HT-29 (cell line): ENCODE measurements around the gene CRADD. TPM values are rescaled to one million over a fixed set of nuclear protein-coding genes. Genes with fewer than 3 reads are reported as not detected.
"Not testable (repeated sequence)": the region's sequence is repeated elsewhere in the genome, so short reads cannot be mapped to it uniquely, and the experiment has no call there.

Experiments
- DNase-seq: peaks from one replicate; pipeline ENCODE4 v3.0.0-alpha.2; 2015; ENCODE audit warnings: low spot score
- total RNA-seq: library from RNA; depleted of rRNA; stranded (reverse); fragments of >200 nt; shearing (Covaris generic); gene quantifications from 2 replicates; pipeline ENCODE4 v1.2.3, GENCODE V29; 2014; rRNA removed

The CRADD gene
- 12.0 and 13.9 TPM in 2 replicates for total RNA-seq

DNA sequence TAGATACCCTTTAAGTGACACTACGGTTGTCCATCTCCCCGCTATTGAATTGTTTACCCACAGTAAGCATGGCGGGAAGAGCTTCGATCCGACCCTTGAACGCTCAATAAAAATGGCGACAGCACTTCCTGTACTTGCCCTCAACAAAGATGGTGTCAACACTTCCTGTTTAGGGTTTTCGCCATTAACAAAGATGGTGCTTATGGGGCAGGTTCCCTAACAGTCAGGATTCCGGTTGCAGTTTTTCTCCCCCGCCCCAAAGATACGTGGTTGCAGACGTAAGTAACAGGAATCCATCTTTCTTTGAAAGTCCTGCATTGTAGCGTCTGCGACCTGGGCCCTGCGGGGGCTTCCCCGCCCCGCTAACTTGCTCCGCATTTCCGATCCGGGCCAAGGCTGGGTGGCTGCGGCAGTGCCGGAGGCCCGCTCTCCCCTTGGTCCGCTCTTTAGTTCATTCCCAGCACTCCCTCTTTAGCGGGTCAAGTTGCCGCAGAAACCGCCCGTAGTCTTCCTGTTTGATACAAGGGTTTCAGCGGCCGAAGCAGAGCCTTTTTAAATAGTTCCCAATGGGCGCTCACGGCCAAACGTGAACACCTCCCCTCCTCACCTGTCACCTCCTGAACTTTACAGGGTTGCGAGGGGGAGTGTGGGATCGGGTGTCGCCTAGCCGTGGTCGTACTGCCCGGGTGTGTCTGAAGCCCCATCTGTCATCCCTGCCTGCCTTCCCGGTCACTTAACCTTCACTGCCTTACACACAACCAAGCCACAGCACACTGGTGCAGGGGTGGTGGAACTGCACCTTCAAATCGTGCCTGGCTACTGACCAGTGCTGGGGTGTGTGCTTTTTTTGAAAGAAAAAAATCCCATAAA lies at the start of gene CRADD:
CRADD (plus strand) TSS at position 181 of the 870 bp plus-strand sequence.
- DNase-seq = peak; percentile 95

GRCh38 chr12:93632383-93632782 lies 44.8 kb upstream of the CRADD start:
- DNase-seq = no peak

GRCh38 chr12:93634416-93634815 lies 42.8 kb upstream of the CRADD start:
- no peak for DNase-seq

- no peak for DNase-seq
Measured at GRCh38 chr12:93636708-93637107, 40.5 kb upstream of the CRADD start.

DNA sequence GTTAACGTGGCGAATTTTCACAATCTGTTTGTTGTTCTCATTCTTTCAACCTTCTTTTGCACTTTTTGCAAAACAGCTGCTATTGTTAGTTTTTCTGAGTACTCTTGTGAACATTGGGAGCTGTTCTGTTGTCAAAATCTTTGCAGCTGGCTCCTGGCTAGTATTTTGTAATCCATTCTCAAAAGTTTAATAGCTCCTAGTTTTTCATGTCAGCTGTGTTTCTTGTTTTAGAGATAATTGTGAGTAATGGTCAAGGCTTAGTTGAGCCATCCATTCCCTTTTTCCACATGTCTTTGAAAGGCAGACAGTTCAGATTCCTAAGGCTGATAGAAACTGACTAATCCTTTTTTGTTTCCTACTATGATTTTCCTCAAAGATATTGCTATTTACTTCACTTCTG lies 39.1 kb upstream of the CRADD start:
- no peak for DNase-seq

DNA sequence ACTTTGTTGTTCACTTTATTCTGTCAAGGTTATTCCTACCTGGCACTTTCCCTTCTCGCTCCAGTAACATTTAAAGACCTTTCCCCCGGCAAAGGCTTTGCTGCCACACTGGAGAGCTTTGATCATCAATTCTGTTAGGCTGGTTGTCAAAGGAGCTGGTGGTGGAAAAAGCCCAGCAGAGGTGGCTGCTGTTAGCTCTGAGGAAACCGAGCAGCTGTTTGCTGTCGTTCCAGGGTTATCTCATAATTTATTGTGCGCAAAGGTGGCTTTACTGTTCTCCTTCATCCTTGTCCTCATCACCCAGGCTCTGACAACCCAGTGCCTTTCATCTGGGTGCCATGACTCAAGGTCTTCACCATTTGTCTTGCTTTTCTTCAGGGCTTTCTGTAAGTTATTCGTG lies 38.2 kb upstream of the CRADD start:
- no peak for DNase-seq

DNA sequence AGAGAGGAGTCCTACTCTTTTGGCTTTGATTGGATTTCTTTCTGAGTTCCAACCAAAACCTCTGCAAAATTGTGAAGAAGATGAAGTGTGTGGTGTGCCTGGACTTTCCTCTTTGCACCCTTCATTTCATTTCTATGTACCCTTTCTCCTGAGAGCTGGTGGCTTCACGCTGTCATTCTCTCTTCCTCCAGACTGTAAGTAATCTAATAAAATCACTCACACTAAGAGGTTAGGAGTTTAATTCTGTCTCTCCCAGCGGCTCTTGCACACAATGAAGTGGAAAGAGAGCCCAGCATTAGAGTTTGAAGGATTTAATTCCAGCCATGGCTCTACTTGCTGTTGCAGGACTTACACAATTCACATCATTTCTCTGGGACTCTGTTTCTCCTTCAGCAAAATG lies 37.8 kb upstream of the CRADD start:
- DNase-seq = no peak

DNA sequence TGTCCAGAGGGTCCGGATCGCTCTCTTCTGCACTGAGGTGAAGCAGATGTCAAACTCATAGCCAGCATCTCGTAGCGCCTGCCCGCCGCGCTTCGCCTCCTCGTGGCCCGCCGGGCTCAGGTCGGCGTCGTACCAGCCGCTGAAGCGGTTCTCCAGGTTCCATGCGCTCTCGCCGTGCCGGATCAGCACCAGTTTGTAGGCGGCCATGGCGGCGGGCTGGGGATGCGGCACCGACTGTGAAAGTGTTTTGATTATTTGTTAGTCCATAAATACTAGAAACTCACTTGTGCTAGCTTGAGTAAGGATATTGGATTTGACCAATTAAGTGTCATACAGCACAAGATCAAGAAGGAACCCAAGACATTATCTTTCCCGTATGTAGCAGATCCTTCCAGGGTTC lies 35.8 kb upstream of the CRADD start:
- not testable (repeated sequence) for DNase-seq

DNA sequence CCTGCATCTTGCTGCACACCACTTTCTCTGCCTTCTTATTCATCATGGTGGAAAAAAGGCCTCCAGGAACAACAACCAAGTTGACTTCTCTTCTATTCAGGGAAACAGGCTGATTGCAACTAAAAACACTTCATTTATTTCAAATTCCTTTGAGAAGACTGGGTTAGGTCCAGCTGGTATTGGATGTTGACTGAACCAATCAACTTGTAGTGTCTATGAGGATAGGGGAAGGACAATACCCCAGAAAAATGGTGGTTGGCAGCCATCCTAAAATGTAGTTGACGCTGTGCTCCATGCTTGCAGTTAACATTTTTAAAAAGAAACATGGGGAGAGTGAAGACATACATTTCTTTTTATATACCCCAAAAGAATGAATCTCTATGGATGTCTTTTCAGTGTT lies 34.4 kb upstream of the CRADD start:
- DNase-seq = no peak

DNA sequence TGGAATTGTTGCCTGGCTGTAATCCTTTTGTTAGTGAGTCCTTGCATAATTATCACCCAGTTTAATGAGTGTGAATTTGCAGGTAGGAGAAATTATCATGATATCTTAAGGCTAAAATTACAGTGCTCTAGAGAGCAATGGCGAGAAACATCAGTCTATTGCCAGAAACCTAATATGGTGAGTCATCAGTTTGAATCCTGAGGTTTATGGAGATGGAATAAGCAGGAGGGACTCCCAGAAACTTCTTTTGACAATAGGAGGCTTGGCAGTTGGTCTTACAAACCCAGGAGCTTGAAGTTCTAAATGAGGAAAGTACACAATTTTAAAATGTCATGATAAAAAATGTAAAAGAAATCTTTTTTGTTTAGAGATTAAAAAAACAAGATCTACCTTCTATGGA lies 31.5 kb upstream of the CRADD start:
- no peak for DNase-seq

DNA sequence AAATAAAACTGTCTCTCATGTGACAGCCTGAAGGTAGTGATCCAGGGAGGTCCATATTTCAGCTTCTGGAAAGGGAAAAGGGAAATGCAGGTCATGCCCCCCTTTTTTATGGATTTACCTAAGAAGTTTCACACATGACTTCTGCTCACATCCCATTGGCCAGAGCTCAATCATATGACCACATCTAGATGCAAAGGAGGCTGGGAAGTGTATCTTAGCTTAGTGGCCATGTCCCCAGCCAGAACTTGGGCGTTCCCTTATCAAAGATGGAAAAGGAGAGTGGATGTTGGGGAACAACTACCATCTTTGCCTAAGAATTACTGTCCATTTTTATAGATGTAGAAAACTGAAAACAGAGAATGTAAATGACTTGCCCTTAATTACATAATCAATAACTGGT lies 26.5 kb upstream of the CRADD start:
- DNase-seq = no peak

GRCh38 chr12:93653079-93653478 lies 24.1 kb upstream of the CRADD start:
- no peak for DNase-seq

- no peak for DNase-seq
Measured at GRCh38 chr12:93653712-93654111, 23.5 kb upstream of the CRADD start.

GRCh38 chr12:93654421-93654820 lies 22.8 kb upstream of the CRADD start:
- DNase-seq = no peak

DNA sequence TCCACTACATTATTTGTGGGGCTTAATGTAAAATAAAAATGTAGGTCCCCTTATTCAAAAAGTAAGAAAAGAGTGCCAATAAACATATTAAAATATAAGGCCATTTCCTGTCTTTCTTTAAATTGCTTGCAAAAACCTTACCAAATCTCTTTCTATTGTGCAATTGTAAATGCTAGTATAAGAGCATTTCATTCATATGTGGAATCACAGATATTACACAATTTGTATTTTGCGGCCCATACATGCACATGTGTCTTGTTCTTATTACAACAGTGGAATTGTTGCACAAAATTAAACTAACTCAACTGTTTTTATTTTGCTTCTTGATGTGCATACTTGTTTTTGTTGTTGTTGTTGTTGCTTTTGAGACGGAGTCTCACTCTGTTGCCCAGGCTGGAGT lies 20.1 kb upstream of the CRADD start:
- DNase-seq = no peak

DNA sequence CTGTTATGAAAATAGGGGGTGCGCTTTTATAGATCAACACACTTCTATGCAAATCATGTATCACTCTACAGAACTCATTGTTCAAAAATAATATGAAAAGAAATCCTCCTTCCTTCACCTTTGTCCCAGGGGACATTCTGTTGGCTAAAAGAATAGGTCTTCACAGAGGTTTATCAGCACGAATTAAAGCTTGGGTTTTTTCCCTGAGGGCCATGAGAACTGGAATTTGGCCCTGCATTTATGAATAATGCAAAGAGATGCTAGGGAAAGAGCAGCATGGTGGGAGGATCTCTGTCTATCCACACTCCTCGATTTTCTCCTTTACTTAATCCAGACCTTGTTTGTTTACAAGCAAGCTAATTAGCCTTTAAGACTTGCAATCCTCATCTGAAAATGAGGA lies 16.2 kb upstream of the CRADD start:
- DNase-seq = no peak

GRCh38 chr12:93663006-93663728 lies 14.0 kb upstream of the CRADD start:
- no peak for DNase-seq

GRCh38 chr12:93663729-93664084 lies 13.5 kb upstream of the CRADD start:
- DNase-seq = no peak

DNA sequence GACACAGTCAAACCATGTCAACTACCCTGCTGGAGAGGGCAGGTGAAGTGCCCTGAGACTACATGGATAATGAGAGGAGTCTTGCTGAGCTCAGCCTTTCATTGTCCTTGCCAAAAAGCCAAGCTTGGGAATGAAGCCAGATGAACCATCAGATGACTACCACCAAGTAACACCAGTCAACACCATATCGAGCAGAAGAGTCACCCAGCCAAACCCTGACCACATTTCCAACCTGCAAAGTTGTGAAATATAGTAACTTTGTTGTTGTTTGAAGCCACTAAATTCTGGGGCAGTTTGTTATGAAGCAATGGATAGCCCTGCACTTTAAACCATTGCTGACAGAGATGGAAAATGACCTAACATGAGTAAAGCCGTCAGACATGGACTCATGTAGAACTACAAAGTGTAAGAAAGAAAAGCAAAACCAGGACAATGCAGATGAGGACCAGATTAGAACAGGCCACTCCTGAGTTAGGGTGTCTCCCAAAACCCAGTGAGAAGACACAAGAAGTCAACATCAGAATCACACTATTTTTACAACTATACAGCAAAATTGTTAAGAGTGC lies 12.5 kb upstream of the CRADD start:
- no peak for DNase-seq

GRCh38 chr12:93667672-93668071 lies 9.5 kb upstream of the CRADD start:
- DNase-seq = no peak

GRCh38 chr12:93668919-93669418 lies 8.2 kb upstream of the CRADD start:
- DNase-seq = no peak

DNA sequence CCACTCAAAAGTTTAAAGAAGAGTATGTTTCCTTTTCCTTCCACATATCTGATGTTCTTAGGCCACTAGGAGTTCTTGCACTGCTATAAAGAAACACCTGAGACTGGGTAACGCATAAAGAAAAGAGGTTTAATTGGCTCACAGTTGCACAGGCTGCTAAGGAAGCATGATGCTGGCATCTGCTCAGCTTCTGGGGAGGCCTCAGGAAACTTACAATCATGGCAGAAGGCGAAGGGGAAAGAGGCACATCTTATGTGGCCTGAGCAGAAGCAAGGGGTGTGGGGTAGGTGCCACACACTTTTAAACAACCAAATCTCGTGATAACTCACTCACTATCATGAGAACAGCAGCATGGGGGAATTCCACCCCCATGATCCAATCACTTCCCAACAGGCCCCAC lies 7.7 kb upstream of the CRADD start:
- DNase-seq = no peak

GRCh38 chr12:93670104-93670503 lies 7.1 kb upstream of the CRADD start:
- DNase-seq = no peak
